Upper lobe of left lung (tissue), 4 donors: ENCODE results near the gene PKHD1.

Experiments
- POLR2A ChIP-seq, 4 donors: fragments of 450-650 bp; IDR thresholded peaks; one replicate each; pipeline ENCODE4 v1.5.1; 2016 to 2017; ENCODE audit warnings: antibody characterized with exemption in 4 of 4, mild to moderate bottlenecking in 2 of 4
- TF ChIP-seq, protein P1 (sequence below), 6 experiments: fragments of 450-650 bp in 4 of 6; fragments of 200-600 bp in 2 of 6; sonication (generic) in 2 of 6; IDR thresholded peaks; one replicate each; pipeline ENCODE4 v1.5.1; 2016 to 2019; ENCODE audit warnings: antibody characterized with exemption in 6 of 6

DNA sequence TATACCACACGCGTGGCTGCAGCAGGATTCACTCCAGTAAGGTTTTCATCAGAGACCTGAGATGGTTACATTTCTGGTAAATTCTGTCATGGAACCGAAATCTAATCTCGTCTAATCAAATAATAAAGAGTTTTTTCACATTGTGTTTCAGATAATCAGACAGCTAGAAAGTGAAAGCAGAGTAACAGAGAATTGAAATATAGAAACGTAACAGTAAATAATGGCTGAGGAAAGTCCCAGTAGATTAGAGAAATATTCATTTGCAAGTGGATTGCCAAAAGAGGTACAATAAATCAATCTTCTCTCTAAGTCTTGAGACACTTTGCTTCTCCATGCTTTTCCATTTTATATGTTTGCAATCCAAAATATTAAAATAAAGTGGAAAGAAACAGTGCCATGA lies 42.4 kb downstream of the PKHD1 start:
- TF ChIP-seq, protein P1, sequence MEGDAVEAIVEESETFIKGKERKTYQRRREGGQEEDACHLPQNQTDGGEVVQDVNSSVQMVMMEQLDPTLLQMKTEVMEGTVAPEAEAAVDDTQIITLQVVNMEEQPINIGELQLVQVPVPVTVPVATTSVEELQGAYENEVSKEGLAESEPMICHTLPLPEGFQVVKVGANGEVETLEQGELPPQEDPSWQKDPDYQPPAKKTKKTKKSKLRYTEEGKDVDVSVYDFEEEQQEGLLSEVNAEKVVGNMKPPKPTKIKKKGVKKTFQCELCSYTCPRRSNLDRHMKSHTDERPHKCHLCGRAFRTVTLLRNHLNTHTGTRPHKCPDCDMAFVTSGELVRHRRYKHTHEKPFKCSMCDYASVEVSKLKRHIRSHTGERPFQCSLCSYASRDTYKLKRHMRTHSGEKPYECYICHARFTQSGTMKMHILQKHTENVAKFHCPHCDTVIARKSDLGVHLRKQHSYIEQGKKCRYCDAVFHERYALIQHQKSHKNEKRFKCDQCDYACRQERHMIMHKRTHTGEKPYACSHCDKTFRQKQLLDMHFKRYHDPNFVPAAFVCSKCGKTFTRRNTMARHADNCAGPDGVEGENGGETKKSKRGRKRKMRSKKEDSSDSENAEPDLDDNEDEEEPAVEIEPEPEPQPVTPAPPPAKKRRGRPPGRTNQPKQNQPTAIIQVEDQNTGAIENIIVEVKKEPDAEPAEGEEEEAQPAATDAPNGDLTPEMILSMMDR (IDR thresholded peaks at IDR 0.05) = no peak
- no peak for TF ChIP-seq POLR2A (IDR thresholded peaks at IDR 0.05)
